A549 (cell line): ENCODE data around the gene TBX1. TPM values are rescaled to one million over a fixed set of nuclear protein-coding genes. Genes with fewer than 3 reads are reported as not detected.
A peak's percentile ranks its signal among the peaks of the same experiment; 100 is the strongest.

ENCODE experiments used
- ATAC-seq, 2 experiments: fragments of 200-7000 bp in 1 of 2; fragments of >200 bp in 1 of 2; cut with Nextera tagmentation in 1 of 2; cut with Tn5 transposase in 1 of 2; 3 replicates each; pipeline versions ENCODE4 v1.8.0 to v1.9.1; 2018 to 2020; ENCODE audit warnings: mild to moderate bottlenecking in 1 of 2, moderate library complexity in 1 of 2
- CTCF ChIA-PET: fragments of 300-600 bp; sonication (Branson Sonifier 250); formaldehyde crosslinking; extraction: SDS; loops from one replicate; lab custom pipeline; 2021; ENCODE audit warnings: antibody characterized with exemption, inconsistent platforms; lab: Yijun Ruan, JAX
- POLR2A ChIA-PET: fragments of 350-600 bp; formaldehyde crosslinking; extraction: SDS; loops from one replicate; lab custom pipeline; 2021; ENCODE audit warnings: antibody characterized with exemption, inconsistent platforms; lab: Yijun Ruan, JAX
- DNase-seq, 2 experiments: peaks; one replicate each; pipeline versions ENCODE4 v3.0.0 to v3.0.0-alpha.2; 2011 to 2016; ENCODE audit warnings: low read depth in 1 of 2, low spot score in 1 of 2
- FAIRE-seq: peaks from 2 replicates; lab custom pipeline; 2011; peaks lifted over from hg19 to GRCh38; lab: Jason Lieb, UNC
- H3K27ac ChIP-seq, 2 experiments: fragments of >200 bp; sonication (Bioruptor Twin); formaldehyde crosslinking; 3 replicates each; pipeline ENCODE4 v1.5.1; 2016 to 2017
- H3K4me1 ChIP-seq: fragments of >200 bp; sonication (Bioruptor Twin); formaldehyde crosslinking; 3 replicates; pipeline ENCODE4 v1.6.1; 2016
- H3K4me2 ChIP-seq: fragments of >200 bp; sonication (Bioruptor Twin); formaldehyde crosslinking; 3 replicates; pipeline ENCODE4 v1.6.1; 2016
- H3K4me3 ChIP-seq: fragments of >200 bp; sonication (Bioruptor Twin); formaldehyde crosslinking; 3 replicates; pipeline ENCODE4 v1.5.1; 2016
- H3K9me3 ChIP-seq: fragments of >200 bp; sonication (Bioruptor Twin); formaldehyde crosslinking; 3 replicates; pipeline ENCODE4 v1.6.1; 2016
- CBX2 ChIP-seq: fragments of 200-600 bp; sonication (generic); IDR thresholded peaks from 2 replicates; pipeline ENCODE4 v1.6.1; 2016; ENCODE audit warnings: low read depth, mild to moderate bottlenecking, borderline replicate concordance
- CBX8 ChIP-seq: fragments of 200-600 bp; sonication (generic); IDR thresholded peaks from 2 replicates; pipeline ENCODE4 v1.6.1; 2016
- CEBPB ChIP-seq, 2 experiments: fragments of >200 bp in 1 of 2; sonication (Bioruptor Twin) in 1 of 2; formaldehyde crosslinking in 1 of 2; IDR thresholded peaks; 2 replicates each; pipeline ENCODE4 v1.6.1; 2012 to 2016
- CHD2 ChIP-seq: fragments of 150-350 bp; IDR thresholded peaks from 2 replicates; pipeline ENCODE4 v1.6.1; 2014; ENCODE audit warnings: low read length; ENCODE audit not compliant: partially characterized antibody
- EHF ChIP-seq: fragments of 250-450 bp; sonication (Bioruptor Pico); IDR thresholded peaks from 2 replicates; pipeline ENCODE4 v1.5.0; 2020; ENCODE audit warnings: mild to moderate bottlenecking
- EHMT2 ChIP-seq: fragments of 200-600 bp; sonication (generic); IDR thresholded peaks from 2 replicates; pipeline ENCODE4 v1.6.1; 2016; ENCODE audit warnings: antibody characterized with exemption, low read depth, mild to moderate bottlenecking, moderate library complexity
- FOSL2 ChIP-seq, 2 experiments: fragments of 450-650 bp in 1 of 2; fragments of >200 bp in 1 of 2; sonication (Bioruptor Twin) in 1 of 2; formaldehyde crosslinking; IDR thresholded peaks; 2 replicates each; pipeline versions ENCODE4 v1.5.0 to v1.6.1; 2016 to 2020; ENCODE audit warnings: mild to moderate bottlenecking in 1 of 2, moderate library complexity in 1 of 2
- FOXS1 ChIP-seq: fragments of 250-450 bp; sonication (Bioruptor Pico); IDR thresholded peaks from 2 replicates; pipeline ENCODE4 v1.5.0; 2020; ENCODE audit warnings: mild to moderate bottlenecking, moderate library complexity
- GATA3 ChIP-seq: IDR thresholded peaks from 2 replicates; pipeline ENCODE4 v1.6.1; 2012; ENCODE audit warnings: borderline replicate concordance
- HDAC2 ChIP-seq: fragments of 200-600 bp; sonication (generic); IDR thresholded peaks from 2 replicates; pipeline ENCODE4 v1.6.1; 2016
- HEYL ChIP-seq: fragments of 250-450 bp; sonication (Bioruptor Pico); IDR thresholded peaks from 2 replicates; pipeline ENCODE4 v1.8.0; 2021; ENCODE audit warnings: mild to moderate bottlenecking, moderate library complexity
- HOXA7 ChIP-seq: fragments of 250-450 bp; sonication (Bioruptor Pico); IDR thresholded peaks from 2 replicates; pipeline ENCODE4 v1.5.0; 2020; ENCODE audit warnings: mild to moderate bottlenecking, moderate library complexity
- HOXB5 ChIP-seq: fragments of 250-450 bp; sonication (Bioruptor Pico); IDR thresholded peaks from 2 replicates; pipeline ENCODE4 v1.5.0; 2020; ENCODE audit warnings: mild to moderate bottlenecking, moderate library complexity
- JUN ChIP-seq, 2 experiments: fragments of >200 bp; sonication (Bioruptor Twin); formaldehyde crosslinking; IDR thresholded peaks; 2 replicates in 1 of 2; 3 replicates in 1 of 2; pipeline ENCODE4 v1.6.1; 2016 to 2017
- KDM1A ChIP-seq: fragments of 200-600 bp; sonication (generic); IDR thresholded peaks from 2 replicates; pipeline ENCODE4 v1.6.1; 2016; ENCODE audit warnings: low read depth, mild to moderate bottlenecking
- MAFK ChIP-seq: fragments of 450-650 bp; IDR thresholded peaks from 2 replicates; pipeline ENCODE4 v1.6.1; 2014; ENCODE audit not compliant: partially characterized antibody
- MAZ ChIP-seq: fragments of 150-350 bp; IDR thresholded peaks from 2 replicates; pipeline ENCODE4 v1.6.1; 2014; ENCODE audit warnings: antibody characterized with exemption, low read depth, low read length, borderline replicate concordance
- PHF8 ChIP-seq: fragments of 200-600 bp; sonication (generic); IDR thresholded peaks from 2 replicates; pipeline ENCODE4 v1.6.1; 2016; ENCODE audit warnings: low read depth, mild to moderate bottlenecking, antibody characterized with exemption, moderate library complexity, borderline replicate concordance
- POLR2A ChIP-seq: IDR thresholded peaks from 2 replicates; pipeline ENCODE4 v1.6.1; 2012; ENCODE audit warnings: mild to moderate bottlenecking, low read length
- RFX5 ChIP-seq: fragments of 450-650 bp; IDR thresholded peaks from 2 replicates; pipeline ENCODE4 v1.7.1; 2014; ENCODE audit warnings: antibody characterized with exemption, mild to moderate bottlenecking, moderate library complexity
- RNF2 ChIP-seq: fragments of 200-600 bp; sonication (generic); IDR thresholded peaks from 2 replicates; pipeline ENCODE4 v1.6.1; 2016; ENCODE audit warnings: low read depth, mild to moderate bottlenecking, antibody characterized with exemption, moderate library complexity, borderline replicate concordance
- SMC3 ChIP-seq: fragments of >200 bp; sonication (Bioruptor Twin); formaldehyde crosslinking; IDR thresholded peaks from 3 replicates; pipeline ENCODE4 v1.6.1; 2018; ENCODE audit warnings: inconsistent platforms
- SREBF2 ChIP-seq: fragments of 450-650 bp; IDR thresholded peaks from 2 replicates; pipeline ENCODE4 v1.6.1; 2014; ENCODE audit warnings: mild to moderate bottlenecking, moderate library complexity
- ZFP36 ChIP-seq: fragments of 450-650 bp; IDR thresholded peaks from 2 replicates; pipeline ENCODE4 v1.6.1; 2014; ENCODE audit warnings: borderline replicate concordance; ENCODE audit not compliant: partially characterized antibody
- ZNF302 ChIP-seq: fragments of 250-450 bp; sonication (Bioruptor Pico); IDR thresholded peaks from 2 replicates; pipeline ENCODE4 v1.9.0; 2021; ENCODE audit warnings: inconsistent platforms, mild to moderate bottlenecking, moderate library complexity
- ZSCAN20 ChIP-seq: fragments of 250-450 bp; sonication (Bioruptor Pico); IDR thresholded peaks from 2 replicates; pipeline ENCODE4 v1.8.0; 2022; ENCODE audit warnings: mild to moderate bottlenecking, moderate library complexity
- WGBS: methylation state at CpG from one replicate; pipeline ENCODE4 v1.1.6; 2017; ENCODE audit errors: missing lambda C conversion rate; 5-methylcytosine and 5-hydroxymethylcytosine counted together
- polyA plus RNA-seq, 4 experiments: library from polyadenylated mRNA; depleted of rRNA in 3 of 4; stranded (reverse); fragments of >200 nt; fragmentation: RNase III in 1 of 4; extraction: RNeasy Plus Mini Kit Qiagen cat#74134 plus additional on column Dnase treatment in 1 of 4; gene quantifications; 2 replicates in 3 of 4; 3 replicates in 1 of 4; pipeline ENCODE4 v1.2.3, GENCODE V29; 2011 to 2017
- TF ChIP-seq, protein P1 (sequence below): fragments of >200 bp; sonication (Bioruptor Twin); formaldehyde crosslinking; IDR thresholded peaks from 2 replicates; pipeline ENCODE4 v1.6.1; 2016
- TF ChIP-seq, protein P2 (sequence below): fragments of >200 bp; sonication (Bioruptor Twin); formaldehyde crosslinking; IDR thresholded peaks from 3 replicates; pipeline ENCODE4 v1.5.1; 2016

TBX1 gene
- polyA plus RNA-seq, 2 of the 4 experiments (the other 2 are of a cell fraction) = 0.30 to 2.8 TPM

DNA sequence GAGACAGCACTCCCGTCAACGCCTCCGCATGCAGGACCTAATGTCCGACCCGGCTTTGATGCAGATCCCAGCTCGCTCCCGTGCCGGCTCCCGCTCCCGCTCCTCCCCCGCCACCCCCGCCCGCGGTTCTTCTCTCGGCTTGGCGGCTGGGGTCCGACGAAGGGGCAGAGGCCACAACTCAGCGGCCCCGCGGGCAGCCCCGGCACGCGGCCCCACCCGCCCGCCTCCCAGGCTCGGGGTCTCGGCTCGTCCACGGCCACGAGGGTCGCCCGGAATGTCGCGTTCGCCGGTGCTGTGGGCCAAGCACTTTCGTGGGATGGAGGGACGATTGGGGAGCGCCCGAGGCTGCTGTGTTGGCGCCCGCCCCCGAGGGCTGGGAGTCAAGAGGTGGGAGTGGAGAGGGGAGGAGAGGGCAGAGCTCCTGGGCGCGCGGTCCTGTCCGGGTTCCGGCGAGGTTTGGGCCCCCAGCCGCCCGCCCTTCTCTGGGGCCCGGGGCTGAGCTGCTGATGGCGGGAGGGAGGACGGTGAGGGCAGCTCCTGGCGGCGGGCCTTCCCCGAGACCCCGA is 5.3 kb upstream of the TBX1 start:
- POLR2A ChIA-PET = no interaction called here
- Histone ChIP-seq H3K4me2 (no peak overlapping the region), H3K9me3 (no peaks in the 10 kb centered on the region), H3K4me3 (no peak overlapping the region), H3K27ac (no peak overlapping the region), H3K4me1 (peaks cover 19% of the 10 kb centered on the region)
- CTCF ChIA-PET = interaction anchor here (1.1 to 6.2 kb wide), 3 partner anchors 24 to 157 kb away, joined by 3 to 62 read pairs (median 44); no protein-coding TSS in a partner anchor
- DNase-seq (no peak), ATAC-seq (no peak), FAIRE-seq (no peak)
- WGBS = 87% methylated on average over 20 of the region's 59 CpGs
- no peak for TF ChIP-seq FOXS1 (CRISPR knock-in tag)
- TF ChIP-seq MAZ = no peak
- no peak for TF ChIP-seq POLR2A
- no peak for TF ChIP-seq EHF (CRISPR knock-in tag)
- TF ChIP-seq HOXB5 (CRISPR knock-in tag) = no peak
- no peak for TF ChIP-seq HDAC2
- TF ChIP-seq EHMT2 = no peak
- TF ChIP-seq CBX2 = no peak
- TF ChIP-seq FOSL2 (IDR thresholded peaks at IDR 0.05) = no peak
- no peak for TF ChIP-seq FOSL2 (CRISPR knock-in tag; IDR thresholded peaks at IDR 0.05)
- no peak for TF ChIP-seq RFX5
- TF ChIP-seq SREBF2 = no peak
- TF ChIP-seq CHD2 = no peak
- TF ChIP-seq PHF8 = no peak
- no peak for TF ChIP-seq GATA3
- TF ChIP-seq, protein P1, sequence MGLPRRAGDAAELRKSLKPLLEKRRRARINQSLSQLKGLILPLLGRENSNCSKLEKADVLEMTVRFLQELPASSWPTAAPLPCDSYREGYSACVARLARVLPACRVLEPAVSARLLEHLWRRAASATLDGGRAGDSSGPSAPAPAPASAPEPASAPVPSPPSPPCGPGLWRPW = no peak
- TF ChIP-seq CEBPB (IDR thresholded peaks at IDR 0.05) = no peak
- TF ChIP-seq, all 56 proteins: peak for 0

DNA sequence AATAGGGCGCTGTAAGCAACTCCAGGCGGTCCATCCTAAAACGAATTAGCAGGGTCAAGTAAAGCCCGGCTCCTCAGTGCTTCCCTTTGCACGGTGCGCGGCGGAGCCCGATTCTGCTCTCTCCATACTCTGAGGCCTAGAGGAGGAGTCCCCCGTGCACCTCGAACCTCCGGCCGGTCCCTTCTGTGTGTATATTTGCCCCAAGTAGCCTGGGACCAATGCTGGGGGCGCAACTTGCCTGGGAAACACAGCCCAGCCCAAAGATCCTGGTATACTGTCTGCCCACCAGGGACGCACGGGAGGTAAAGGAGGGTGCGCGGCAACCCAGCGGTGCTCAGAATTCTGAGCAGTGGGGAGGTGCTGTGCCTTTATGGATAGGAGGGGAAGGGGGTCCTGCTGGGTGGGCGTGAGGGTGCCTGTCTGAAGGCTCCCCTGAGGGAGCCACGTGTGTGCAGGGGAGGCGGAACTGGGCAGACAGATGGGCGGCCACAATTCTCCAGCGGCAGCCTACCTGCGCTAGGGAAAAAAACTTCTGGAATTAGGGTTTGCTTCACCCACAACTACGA is 4.8 kb upstream of the TBX1 start:
- DNase-seq (no peak), FAIRE-seq (no peak), ATAC-seq (no peak)
- Histone ChIP-seq H3K9me3 (no peaks in the 10 kb centered on the region), H3K4me2 (no peak overlapping the region), H3K4me1 (peaks cover 13% of the 10 kb centered on the region), H3K27ac (no peak overlapping the region), H3K4me3 (no peak overlapping the region)
- ChIA-PET CTCF (interaction anchor here (0.6 to 6.2 kb wide), 26 partner anchors 9 to 250 kb away, joined by 3 to 62 read pairs (median 4); partner anchors contain the start of genes GNB1L and RTL10), POLR2A (no interaction called here)
- TF ChIP-seq HDAC2 (no peak), CEBPB (IDR thresholded peaks at IDR 0.05) (no peak), JUN (IDR thresholded peaks at IDR 0.05) (no peak), CBX8 (no peak), HOXA7 (CRISPR knock-in tag) (no peak), ZSCAN20 (CRISPR knock-in tag) (no peak), KDM1A (no peak), EHF (CRISPR knock-in tag) (no peak), HOXB5 (CRISPR knock-in tag) (no peak)
- WGBS = 89% methylated on average over 19 of the region's 26 CpGs

DNA sequence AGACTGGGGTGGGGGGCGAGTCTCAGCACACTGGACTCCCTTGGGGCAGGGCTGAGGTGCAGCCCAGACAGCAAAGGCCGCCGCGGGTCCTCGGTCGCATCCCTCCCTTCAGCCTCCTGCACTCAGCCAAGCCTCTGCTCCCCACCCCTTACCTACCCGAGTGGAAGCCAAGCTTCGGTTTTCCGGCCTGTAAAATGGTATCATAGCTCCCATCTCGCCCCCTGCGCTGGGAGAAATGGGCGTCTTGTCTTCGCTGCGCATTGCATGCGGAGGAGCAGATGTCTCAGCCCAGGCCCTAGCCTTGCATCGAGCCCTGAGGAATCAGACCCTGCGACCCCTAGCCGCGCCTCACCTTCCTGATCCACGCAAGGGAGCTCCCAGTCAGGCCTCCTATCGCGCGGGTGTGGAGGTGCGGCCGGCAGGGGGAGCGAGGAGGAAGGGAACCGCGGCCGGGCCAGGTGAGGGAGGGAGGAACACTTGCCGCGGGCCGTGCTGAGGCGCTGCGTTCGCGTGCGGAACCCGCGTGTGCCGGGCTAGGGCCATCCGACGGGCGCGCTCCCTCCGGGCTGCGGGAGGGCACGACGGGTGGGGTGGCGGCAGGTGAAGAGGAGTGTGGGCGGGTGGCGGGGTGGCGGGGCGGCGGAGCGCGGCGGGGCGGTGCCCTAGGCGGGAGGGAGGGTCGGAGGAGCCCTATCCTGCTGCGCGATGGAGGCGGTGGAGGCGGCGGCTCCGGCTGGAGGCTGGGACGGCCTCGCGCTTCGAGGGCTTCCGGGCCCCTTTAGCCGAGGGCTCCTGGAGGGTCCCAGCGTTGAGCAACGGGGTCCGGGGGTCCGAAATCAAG is 4.1 kb upstream of the TBX1 start:
- peaks cover 6% of the 10 kb centered on the region for H3K4me1 ChIP-seq
- FAIRE-seq (no peak), DNase-seq (peak; percentile 54 to 72), ATAC-seq (peak; percentile 72 to 81)
- peak overlapping the region; percentile 63 to 85; a peak in 5 of 6 replicates for H3K27ac ChIP-seq
- CTCF ChIA-PET = interaction anchor here (0.6 to 6.2 kb wide), 27 partner anchors 10 to 250 kb away, joined by 3 to 62 read pairs (median 4); partner anchors contain the start of genes GNB1L and RTL10
- WGBS = 77% methylated on average over 17 of the region's 76 CpGs
- peak overlapping the region; percentile 81 for H3K4me2 ChIP-seq
- POLR2A ChIA-PET = no interaction called here
- peak overlapping the region; percentile 42 for H3K4me3 ChIP-seq
- H3K9me3 ChIP-seq = no peaks in the 10 kb centered on the region
- TF ChIP-seq HEYL (CRISPR knock-in tag) (no peak), SMC3 (peak; percentile 67), GATA3 (no peak), ZFP36 (no peak), RNF2 (no peak), MAZ (no peak), ZNF302 (CRISPR knock-in tag) (no peak), FOSL2 (IDR thresholded peaks at IDR 0.05) (no peak), FOSL2 (CRISPR knock-in tag; IDR thresholded peaks at IDR 0.05) (no peak), MAFK (no peak)
- TF ChIP-seq, protein P2, sequence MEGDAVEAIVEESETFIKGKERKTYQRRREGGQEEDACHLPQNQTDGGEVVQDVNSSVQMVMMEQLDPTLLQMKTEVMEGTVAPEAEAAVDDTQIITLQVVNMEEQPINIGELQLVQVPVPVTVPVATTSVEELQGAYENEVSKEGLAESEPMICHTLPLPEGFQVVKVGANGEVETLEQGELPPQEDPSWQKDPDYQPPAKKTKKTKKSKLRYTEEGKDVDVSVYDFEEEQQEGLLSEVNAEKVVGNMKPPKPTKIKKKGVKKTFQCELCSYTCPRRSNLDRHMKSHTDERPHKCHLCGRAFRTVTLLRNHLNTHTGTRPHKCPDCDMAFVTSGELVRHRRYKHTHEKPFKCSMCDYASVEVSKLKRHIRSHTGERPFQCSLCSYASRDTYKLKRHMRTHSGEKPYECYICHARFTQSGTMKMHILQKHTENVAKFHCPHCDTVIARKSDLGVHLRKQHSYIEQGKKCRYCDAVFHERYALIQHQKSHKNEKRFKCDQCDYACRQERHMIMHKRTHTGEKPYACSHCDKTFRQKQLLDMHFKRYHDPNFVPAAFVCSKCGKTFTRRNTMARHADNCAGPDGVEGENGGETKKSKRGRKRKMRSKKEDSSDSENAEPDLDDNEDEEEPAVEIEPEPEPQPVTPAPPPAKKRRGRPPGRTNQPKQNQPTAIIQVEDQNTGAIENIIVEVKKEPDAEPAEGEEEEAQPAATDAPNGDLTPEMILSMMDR = peak; percentile 37
- TF ChIP-seq, protein P1 = no peak
